Endothelial cell of umbilical vein (primary cell): ENCODE measurements around the gene BMPR2. TPM values are rescaled to one million over a fixed set of nuclear protein-coding genes. Genes with fewer than 3 reads are reported as not detected.

ENCODE experiments used
- BruUV-seq: library from RNA; stranded (reverse); fragments of 400-500 nt; replicated peaks from 2 replicates; lab custom pipeline; 2021; lab: Mats Ljungman, UMichigan
- CTCF ChIA-PET: fragments of 300-600, 350-600 bp; sonication (Branson Sonifier 250); formaldehyde crosslinking; loops from one replicate; lab custom pipeline; 2021; ENCODE audit warnings: antibody characterized with exemption, inconsistent platforms; lab: Charles Lee
- POLR2A ChIA-PET: fragments of 300-600, 350-600 bp; sonication (Branson Sonifier 250); formaldehyde crosslinking; loops from one replicate; lab custom pipeline; 2021; ENCODE audit warnings: antibody characterized with exemption, inconsistent platforms; lab: Charles Lee
- DNase-seq: peaks from one replicate; pipeline ENCODE4 v3.0.0-alpha.2; 2011; ENCODE audit warnings: low read depth, low spot score
- FAIRE-seq: peaks from 2 replicates; lab custom pipeline; 2011; peaks lifted over from hg19 to GRCh38; lab: Jason Lieb, UNC
- H2AFZ ChIP-seq: 2 replicates; pipeline ENCODE4 v1.6.0; 2012; ENCODE audit warnings: low read depth, low read length, control low read depth, inconsistent platforms
- H3K27ac ChIP-seq: 2 replicates; pipeline ENCODE4 v1.5.1; 2011; ENCODE audit warnings: low read depth, mild to moderate bottlenecking, control low read depth, low read length, moderate library complexity; ENCODE audit not compliant: insufficient read depth
- H3K27me3 ChIP-seq, 2 experiments: 2 replicates each; pipeline versions ENCODE4 v1.6.0 to v1.6.1; 2011; ENCODE audit warnings: low read length in 2 of 2, mixed read lengths in 1 of 2; ENCODE audit not compliant: control insufficient read depth in 2 of 2, insufficient read depth in 2 of 2
- H3K36me3 ChIP-seq, 2 experiments: 2 replicates in 1 of 2; 3 replicates in 1 of 2; pipeline ENCODE4 v1.5.1; 2011; ENCODE audit warnings: low read length in 2 of 2, mild to moderate bottlenecking in 1 of 2, moderate library complexity in 1 of 2; ENCODE audit not compliant: control insufficient read depth in 2 of 2, insufficient read depth in 2 of 2; ENCODE audit errors: extremely low read depth in 1 of 2
- H3K4me1 ChIP-seq: 3 replicates; pipeline ENCODE4 v1.5.1; 2011; ENCODE audit warnings: mild to moderate bottlenecking, low read length; ENCODE audit not compliant: control insufficient read depth, insufficient read depth; ENCODE audit errors: extremely low read depth
- H3K4me2 ChIP-seq: 2 replicates; pipeline ENCODE4 v1.6.1; 2011; ENCODE audit warnings: low read length, control low read depth, mixed read lengths; ENCODE audit not compliant: insufficient read depth
- H3K4me3 ChIP-seq, 3 experiments: fragments of 200-600 bp in 1 of 3; sonication (generic), shearing (Covaris generic) in 1 of 3; replicated peaks in 1 of 3; 2 replicates each; pipeline ENCODE4 v1.5.1; 2011 to 2016; ENCODE audit warnings: control low read depth in 3 of 3, low read length in 3 of 3, mild to moderate bottlenecking in 2 of 3, inconsistent platforms in 1 of 3, low read depth in 1 of 3, moderate library complexity in 1 of 3; ENCODE audit not compliant: insufficient read depth in 1 of 3
- H3K79me2 ChIP-seq: 2 replicates; pipeline ENCODE4 v1.6.0; 2012; ENCODE audit warnings: low read length, inconsistent platforms; ENCODE audit not compliant: control insufficient read depth, insufficient read depth
- H3K9ac ChIP-seq: replicated peaks from 2 replicates; pipeline ENCODE3; 2011; ENCODE audit warnings: low read length, control low read depth; ENCODE audit not compliant: insufficient read depth; ENCODE audit errors: extremely low read depth
- H3K9me1 ChIP-seq: replicated peaks from 3 replicates; pipeline ENCODE4 v1.6.0; 2011; ENCODE audit warnings: mild to moderate bottlenecking, low read length; ENCODE audit not compliant: control insufficient read depth, insufficient read depth; ENCODE audit errors: extremely low read depth
- H3K9me3 ChIP-seq: replicated peaks from 2 replicates; pipeline ENCODE4 v1.5.1; 2012; ENCODE audit warnings: low read length, inconsistent platforms; ENCODE audit not compliant: control insufficient read depth, insufficient read depth
- H4K20me1 ChIP-seq: replicated peaks from 2 replicates; pipeline ENCODE3; 2011; ENCODE audit warnings: mild to moderate bottlenecking, low read length; ENCODE audit not compliant: control insufficient read depth, insufficient read depth; ENCODE audit errors: extremely low read depth
- EZH2 ChIP-seq: IDR thresholded peaks from 2 replicates; pipeline ENCODE4 v1.6.1; 2012; ENCODE audit warnings: borderline replicate concordance, low read depth, mild to moderate bottlenecking, moderate library complexity, low read length, inconsistent platforms; ENCODE audit not compliant: severe bottlenecking
- FOS ChIP-seq: IDR thresholded peaks from 2 replicates; pipeline ENCODE4 v1.6.1; 2011; ENCODE audit warnings: mild to moderate bottlenecking, low read length, moderate library complexity, borderline replicate concordance; ENCODE audit not compliant: insufficient read depth
- GATA2 ChIP-seq: IDR thresholded peaks from 2 replicates; pipeline ENCODE4 v1.7.0; 2011; ENCODE audit warnings: low read depth, mild to moderate bottlenecking, moderate library complexity, mixed read lengths, low read length; ENCODE audit not compliant: insufficient read length, insufficient read depth
- JUN ChIP-seq: IDR thresholded peaks from 2 replicates; pipeline ENCODE4 v1.6.1; 2011; ENCODE audit warnings: borderline replicate concordance, low read depth; ENCODE audit not compliant: insufficient read length, insufficient read depth
- MYC ChIP-seq: IDR thresholded peaks from one replicate; pipeline ENCODE4 v1.6.1; 2011; ENCODE audit warnings: mild to moderate bottlenecking, low read depth, low read length
- POLR2A ChIP-seq: IDR thresholded peaks from 2 replicates; pipeline ENCODE4 v1.6.1; 2012; ENCODE audit warnings: low read depth, mild to moderate bottlenecking, control low read depth, low read length
- POLR2AphosphoS5 ChIP-seq: IDR thresholded peaks from 2 replicates; pipeline ENCODE4 v1.6.1; 2012; ENCODE audit warnings: low read depth, mild to moderate bottlenecking, control low read depth, low read length, moderate library complexity; ENCODE audit not compliant: insufficient read depth
- dilution Hi-C: fragments of 300-500 bp; cut with MboI; formaldehyde crosslinking; loops from one replicate; pipeline ENCODE4 v1.15.0; 2019; ENCODE audit warnings: low sequenced_read_pairs; ENCODE audit not compliant: extremely low pct_ligation_motif_present
- intact Hi-C: fragments of 100-400 bp; cut with micrococcal nuclease; formaldehyde crosslinking; loops from one replicate; pipeline ENCODE4 v1.10.0; 2022
- polyA plus RNA-seq, 4 experiments: library from polyadenylated mRNA; depleted of rRNA in 3 of 4; stranded (reverse) in 3 of 4; unstranded in 1 of 4; fragments of >200 nt; gene quantifications; 2 replicates each; pipeline versions ENCODE4 v1.2.1 to v1.2.3, GENCODE V29; 2011 to 2012; ENCODE audit warnings: missing spikeins in 1 of 4
- total RNA-seq: library from RNA; stranded (reverse); gene quantifications from 2 replicates; pipeline ENCODE4 v1.2.3, GENCODE V29; 2021
- TF ChIP-seq, protein P1 (sequence below): IDR thresholded peaks from 2 replicates; pipeline ENCODE4 v1.6.1; 2011; ENCODE audit not compliant: insufficient read depth, insufficient read length
- TF ChIP-seq, protein P2 (sequence below), 2 donors: IDR thresholded peaks; 1 replicate in 1 of 2; 2 replicates in 1 of 2; pipeline ENCODE4 v1.5.1; 2011; ENCODE audit warnings: low read length in 2 of 2, mild to moderate bottlenecking in 2 of 2, moderate library complexity in 2 of 2, control low read depth in 1 of 2, inconsistent platforms in 1 of 2, low read depth in 1 of 2; ENCODE audit not compliant: insufficient read depth in 1 of 2; ENCODE audit errors: extremely low read depth in 1 of 2

The BMPR2 gene
- total and polyA plus RNA-seq, 2 donors (not counting 3 experiments of a cell fraction or from before 2014, with no cell fraction given) = 35.8 to 113 TPM

DNA sequence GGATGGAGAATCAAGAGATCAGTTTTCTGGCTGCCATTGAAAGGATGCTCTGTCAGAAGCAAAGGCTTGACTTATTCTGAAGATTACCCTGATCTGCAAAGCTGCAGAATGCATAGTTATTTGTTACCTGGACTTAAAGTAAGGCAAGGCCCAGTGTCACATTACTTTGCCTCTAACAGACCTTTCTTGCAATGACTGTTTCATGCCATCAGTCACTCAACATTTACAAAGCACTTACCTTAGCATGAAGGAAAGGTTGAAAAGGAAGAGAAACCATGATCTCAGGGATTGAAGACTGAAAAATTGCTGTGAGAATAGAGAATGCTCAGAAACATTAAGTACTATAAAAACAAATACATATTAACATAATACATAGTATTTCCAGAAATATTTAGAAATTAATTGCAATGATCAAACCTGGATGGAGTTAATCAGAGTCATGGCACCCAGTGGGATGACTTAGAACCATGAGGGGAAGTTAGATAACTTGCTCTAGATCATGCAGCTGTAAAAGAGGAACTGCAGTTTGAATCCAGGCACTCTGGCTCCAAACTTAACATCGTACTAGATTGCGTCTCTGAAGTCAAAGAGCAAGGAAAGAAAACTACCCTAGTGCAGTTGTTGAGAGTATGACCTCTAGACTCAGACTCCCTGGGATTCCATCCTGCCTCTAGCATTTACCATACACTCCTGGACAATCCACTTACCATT lies 232.2 kb downstream of the BMPR2 start:
- no peak overlapping the region for H3K27ac ChIP-seq
- H4K20me1 ChIP-seq = no peaks in the 10 kb centered on the region
- FAIRE-seq = no peak
- intact Hi-C loops = no loop called here
- no peak overlapping the region for H3K9ac ChIP-seq
- no peak for TF ChIP-seq GATA2
- TF ChIP-seq MYC = no peak
- no peak for TF ChIP-seq JUN
- TF ChIP-seq, protein P1, sequence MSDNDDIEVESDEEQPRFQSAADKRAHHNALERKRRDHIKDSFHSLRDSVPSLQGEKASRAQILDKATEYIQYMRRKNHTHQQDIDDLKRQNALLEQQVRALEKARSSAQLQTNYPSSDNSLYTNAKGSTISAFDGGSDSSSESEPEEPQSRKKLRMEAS = no peak
- TF ChIP-seq POLR2A = no peak
- TF ChIP-seq, protein P2, sequence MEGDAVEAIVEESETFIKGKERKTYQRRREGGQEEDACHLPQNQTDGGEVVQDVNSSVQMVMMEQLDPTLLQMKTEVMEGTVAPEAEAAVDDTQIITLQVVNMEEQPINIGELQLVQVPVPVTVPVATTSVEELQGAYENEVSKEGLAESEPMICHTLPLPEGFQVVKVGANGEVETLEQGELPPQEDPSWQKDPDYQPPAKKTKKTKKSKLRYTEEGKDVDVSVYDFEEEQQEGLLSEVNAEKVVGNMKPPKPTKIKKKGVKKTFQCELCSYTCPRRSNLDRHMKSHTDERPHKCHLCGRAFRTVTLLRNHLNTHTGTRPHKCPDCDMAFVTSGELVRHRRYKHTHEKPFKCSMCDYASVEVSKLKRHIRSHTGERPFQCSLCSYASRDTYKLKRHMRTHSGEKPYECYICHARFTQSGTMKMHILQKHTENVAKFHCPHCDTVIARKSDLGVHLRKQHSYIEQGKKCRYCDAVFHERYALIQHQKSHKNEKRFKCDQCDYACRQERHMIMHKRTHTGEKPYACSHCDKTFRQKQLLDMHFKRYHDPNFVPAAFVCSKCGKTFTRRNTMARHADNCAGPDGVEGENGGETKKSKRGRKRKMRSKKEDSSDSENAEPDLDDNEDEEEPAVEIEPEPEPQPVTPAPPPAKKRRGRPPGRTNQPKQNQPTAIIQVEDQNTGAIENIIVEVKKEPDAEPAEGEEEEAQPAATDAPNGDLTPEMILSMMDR (IDR thresholded peaks at IDR 0.05; ENCODE audit: extremely low read depth in 1 of 2, insufficient read depth in 1 of 2, low read depth in 1 of 2, low read length in 2 of 2) = no peak
- no peak for TF ChIP-seq POLR2AphosphoS5
- no peak for TF ChIP-seq FOS
- TF ChIP-seq EZH2 = no peak
- H3K27me3 ChIP-seq = no peaks in the 10 kb centered on the region
- H3K4me1 ChIP-seq = no peaks in the 10 kb centered on the region
- H3K4me3 ChIP-seq = no peak overlapping the region
- H3K36me3 ChIP-seq = no peaks in the 10 kb centered on the region
- ChIA-PET CTCF (no interaction called here), POLR2A (no interaction called here)
- no peaks in the 10 kb centered on the region for H3K9me1 ChIP-seq
- H2AFZ ChIP-seq = no peak overlapping the region
- no peaks in the 10 kb centered on the region for H3K9me3 ChIP-seq
- no peak for DNase-seq
- no TSS peak for BruUV-seq
- dilution Hi-C loops = no loop called here
- H3K79me2 ChIP-seq = no peaks in the 10 kb centered on the region
- no peak overlapping the region for H3K4me2 ChIP-seq
